GM21381 (cell line): Measurements from ENCODE around the gene SLC44A3.
"Not testable (repeated sequence)": the region's sequence is repeated elsewhere in the genome, so short reads cannot be mapped to it uniquely, and the experiment has no call there.

ENCODE experiments used
- ATAC-seq: cut with Tn5 transposase; IDR thresholded peaks from one replicate; pipeline ENCODE4 v1.9.1; 2021; ENCODE audit warnings: mild to moderate bottlenecking, moderate library complexity; ENCODE audit not compliant: unreplicated experiment

SLC44A3 gene

GRCh38 chr1:94929351-94930217, 109.4 kb downstream of the SLC44A3 start:
- no peak for ATAC-seq

DNA sequence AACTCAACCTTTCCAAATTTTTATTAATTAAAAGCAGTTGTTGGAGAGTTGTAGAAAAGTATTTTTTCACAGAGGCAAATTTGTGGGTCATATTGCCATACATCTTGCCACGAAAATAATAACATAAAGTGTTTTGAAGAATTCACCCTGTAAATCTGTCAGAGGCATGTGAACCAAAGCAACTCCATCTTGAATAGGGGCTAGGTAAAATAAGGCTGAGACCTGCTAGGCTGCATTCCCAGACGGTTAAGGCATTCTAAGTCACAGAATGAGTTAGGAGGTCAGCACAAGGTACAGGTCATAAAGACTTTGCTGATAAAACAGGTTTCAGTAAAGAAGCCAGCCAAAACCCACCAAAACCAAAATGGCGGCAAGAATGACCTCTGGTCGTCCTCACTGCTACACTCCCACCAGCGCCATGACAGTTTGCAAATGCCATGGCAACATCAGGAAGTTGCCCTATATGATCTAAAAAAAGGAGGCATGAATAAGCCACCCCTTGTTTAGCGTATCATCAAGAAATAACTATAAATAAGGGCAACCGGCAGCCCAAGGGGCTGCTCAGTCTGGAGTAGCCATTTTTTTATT, 111.2 kb downstream of the SLC44A3 start:
- no peak for ATAC-seq

DNA sequence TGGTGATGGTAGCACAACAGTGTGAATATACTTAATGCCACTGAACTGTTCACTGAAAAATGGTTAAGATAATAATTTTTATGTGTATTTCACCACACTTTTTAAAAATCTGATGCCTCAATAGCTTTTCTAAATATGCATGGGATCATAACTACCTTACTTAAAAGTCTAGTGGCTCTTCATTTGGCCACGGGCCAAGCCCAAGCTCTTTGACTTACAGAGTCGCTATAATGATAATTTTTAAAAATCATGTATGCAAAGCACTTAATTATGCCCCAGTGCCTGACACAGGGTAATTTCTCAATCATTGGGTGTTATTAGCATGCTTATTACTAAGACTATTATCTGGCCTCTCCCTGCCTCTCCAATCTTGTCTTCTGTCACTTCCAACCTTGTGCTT, 114.4 kb downstream of the SLC44A3 start:
- no peak for ATAC-seq

DNA sequence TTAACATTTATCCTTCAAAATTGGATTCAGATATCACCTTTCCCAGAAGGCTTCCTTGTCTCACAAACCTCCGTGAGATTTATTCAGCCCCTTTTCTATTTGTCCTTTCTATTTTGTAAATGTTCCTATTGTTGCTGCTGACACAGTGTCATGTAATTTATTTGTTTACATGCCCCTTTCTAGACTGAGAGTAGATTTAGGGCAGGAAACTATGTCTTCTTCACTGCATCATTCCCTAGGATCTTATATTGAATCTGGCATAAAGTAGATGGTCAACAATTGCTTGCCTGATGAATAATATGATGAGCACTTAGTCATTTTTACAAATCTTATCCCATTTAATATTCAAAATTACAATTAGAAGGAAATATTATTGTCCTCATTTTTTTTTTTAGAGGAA, 114.9 kb downstream of the SLC44A3 start:
- no peak for ATAC-seq

- no peak for ATAC-seq
Measured at GRCh38 chr1:94935476-94935875, 115.3 kb downstream of the SLC44A3 start.

- no peak for ATAC-seq
Measured at GRCh38 chr1:94936861-94937620, 116.9 kb downstream of the SLC44A3 start.

DNA sequence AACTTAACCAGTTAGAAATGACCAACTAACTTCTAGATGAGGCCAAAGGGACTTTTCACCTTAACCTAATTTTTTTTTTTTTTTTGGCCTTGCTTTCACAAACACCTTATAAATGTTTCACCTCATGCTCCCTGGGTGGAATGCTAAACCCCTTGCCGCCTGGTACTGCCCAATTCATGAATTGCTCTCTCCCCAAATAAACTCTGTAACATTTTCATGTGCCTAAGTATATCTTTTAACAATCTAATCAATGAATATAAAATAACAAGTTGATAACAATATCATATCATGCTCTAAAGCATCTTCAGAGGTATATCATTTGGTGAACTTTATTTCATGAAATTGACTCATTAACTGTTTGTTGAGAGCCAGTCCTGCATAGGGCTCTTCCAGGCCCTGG, 117.7 kb downstream of the SLC44A3 start:
- no peak for ATAC-seq

DNA sequence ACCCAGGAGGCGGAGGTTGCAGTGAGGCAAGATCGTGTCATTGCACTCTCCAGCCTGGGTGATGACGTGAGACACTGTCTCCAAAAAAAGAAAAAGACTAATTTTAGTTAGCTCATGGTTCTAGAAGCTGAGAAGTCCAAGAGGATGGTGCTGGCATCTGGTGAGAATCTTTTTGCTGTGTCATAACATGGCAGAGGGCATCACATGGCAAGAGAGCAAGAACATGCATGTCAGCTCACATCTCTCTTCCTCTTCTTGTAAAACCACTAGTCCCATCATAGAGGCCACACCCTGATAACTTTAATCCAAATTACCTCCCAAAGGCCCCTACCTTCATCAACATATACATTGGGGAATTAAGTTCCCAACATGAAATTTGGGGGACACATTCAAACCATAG, 120.6 kb downstream of the SLC44A3 start:
- no peak for ATAC-seq

- ATAC-seq: not testable (repeated sequence)
Measured at GRCh38 chr1:94941480-94941879, 121.3 kb downstream of the SLC44A3 start.

DNA sequence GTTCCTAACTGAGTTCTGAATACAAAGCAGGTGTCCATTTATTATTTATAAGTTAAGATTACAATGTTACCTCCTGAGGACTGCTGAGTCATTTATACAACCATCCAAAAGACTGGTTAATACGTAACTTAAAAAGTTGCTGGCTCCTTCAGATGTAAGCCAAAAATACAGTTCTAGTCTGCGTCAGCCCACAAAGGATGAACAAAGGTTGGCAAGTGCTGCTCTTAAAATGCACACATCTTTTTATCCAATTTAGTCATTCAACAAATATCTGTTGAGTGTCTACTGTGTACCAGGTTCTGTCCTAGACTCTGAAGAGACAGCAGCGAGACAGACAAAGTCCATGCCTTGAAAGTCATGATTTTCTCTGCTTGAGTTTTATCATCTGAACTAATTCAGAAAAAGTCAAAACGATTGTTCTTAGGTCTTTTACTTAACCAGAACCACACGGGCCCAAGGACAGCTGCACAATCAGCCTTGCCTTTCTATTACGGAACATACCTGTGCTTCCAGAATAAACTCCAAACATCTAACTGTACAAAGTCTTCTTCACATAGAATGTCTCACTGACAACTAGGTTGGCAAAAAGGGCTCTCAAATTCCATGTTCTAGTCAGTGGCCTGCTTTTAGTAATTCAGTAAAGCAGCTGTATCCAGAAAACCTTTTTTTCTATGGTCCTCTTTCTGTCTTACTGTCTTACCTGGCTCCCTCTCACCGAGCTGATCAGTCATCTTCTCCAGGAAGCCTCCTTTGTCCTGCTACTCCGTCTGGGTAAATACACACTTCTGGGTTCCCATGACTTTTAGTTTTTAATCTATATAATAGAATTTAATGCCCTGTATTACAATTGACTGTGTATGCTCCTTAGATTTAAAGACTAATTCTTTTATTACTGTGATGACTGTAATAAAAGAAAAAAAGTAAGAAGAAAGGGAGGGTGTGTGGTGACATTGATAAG, 122.3 kb downstream of the SLC44A3 start:
- ATAC-seq: no peak
